Gastroesophageal sphincter (tissue), 3 donors: ENCODE data around the gene RPS6KC1.

Source experiments
- EP300 ChIP-seq: sonication (generic); formaldehyde crosslinking; IDR thresholded peaks from one replicate; pipeline ENCODE4 v1.6.1; 2017; ENCODE audit warnings: antibody characterized with exemption, mild to moderate bottlenecking
- POLR2A ChIP-seq, 2 donors: fragments of 450-650 bp; IDR thresholded peaks; one replicate each; pipeline ENCODE4 v1.6.1; 2017; ENCODE audit warnings: antibody characterized with exemption in 2 of 2, mild to moderate bottlenecking in 2 of 2, moderate library complexity in 1 of 2
- TF ChIP-seq, protein P1 (sequence below), 4 experiments: fragments of 200-600 bp in 2 of 4; fragments of 450-650 bp in 2 of 4; sonication (generic) in 1 of 4; IDR thresholded peaks; one replicate each; pipeline ENCODE4 v1.5.1; 2017 to 2019; ENCODE audit warnings: antibody characterized with exemption in 4 of 4, mild to moderate bottlenecking in 2 of 4, moderate library complexity in 2 of 4

DNA sequence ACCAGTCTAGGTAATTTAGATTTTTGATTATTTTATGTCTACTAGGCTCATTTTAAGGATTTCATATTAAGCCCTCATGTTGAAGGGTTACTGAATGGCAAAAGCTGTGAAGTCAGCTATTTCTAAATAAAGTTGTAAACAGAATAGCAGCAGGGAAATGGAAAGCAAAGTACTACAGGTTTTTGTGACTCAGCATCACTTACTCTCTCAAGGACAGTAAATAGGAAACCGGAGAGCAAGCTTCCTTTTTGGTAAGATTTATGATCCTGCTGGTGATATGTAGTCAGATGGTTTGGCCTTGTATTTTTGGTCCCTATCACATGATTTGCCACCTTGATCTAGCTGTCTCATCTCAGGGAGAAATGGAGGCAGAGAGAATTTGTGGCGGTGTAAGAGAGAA lies 226.0 kb downstream of the RPS6KC1 start:
- TF ChIP-seq, protein P1, sequence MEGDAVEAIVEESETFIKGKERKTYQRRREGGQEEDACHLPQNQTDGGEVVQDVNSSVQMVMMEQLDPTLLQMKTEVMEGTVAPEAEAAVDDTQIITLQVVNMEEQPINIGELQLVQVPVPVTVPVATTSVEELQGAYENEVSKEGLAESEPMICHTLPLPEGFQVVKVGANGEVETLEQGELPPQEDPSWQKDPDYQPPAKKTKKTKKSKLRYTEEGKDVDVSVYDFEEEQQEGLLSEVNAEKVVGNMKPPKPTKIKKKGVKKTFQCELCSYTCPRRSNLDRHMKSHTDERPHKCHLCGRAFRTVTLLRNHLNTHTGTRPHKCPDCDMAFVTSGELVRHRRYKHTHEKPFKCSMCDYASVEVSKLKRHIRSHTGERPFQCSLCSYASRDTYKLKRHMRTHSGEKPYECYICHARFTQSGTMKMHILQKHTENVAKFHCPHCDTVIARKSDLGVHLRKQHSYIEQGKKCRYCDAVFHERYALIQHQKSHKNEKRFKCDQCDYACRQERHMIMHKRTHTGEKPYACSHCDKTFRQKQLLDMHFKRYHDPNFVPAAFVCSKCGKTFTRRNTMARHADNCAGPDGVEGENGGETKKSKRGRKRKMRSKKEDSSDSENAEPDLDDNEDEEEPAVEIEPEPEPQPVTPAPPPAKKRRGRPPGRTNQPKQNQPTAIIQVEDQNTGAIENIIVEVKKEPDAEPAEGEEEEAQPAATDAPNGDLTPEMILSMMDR (IDR thresholded peaks at IDR 0.05) = no peak
- TF ChIP-seq EP300 (no peak), POLR2A (IDR thresholded peaks at IDR 0.05) (no peak)
